ENCODE measurements around the gene COX8A. TPM values are rescaled to one million over a fixed set of nuclear protein-coding genes. Genes with fewer than 3 reads are reported as not detected.

COX8A gene
- total and polyA plus RNA-seq, 2 donors (not counting 1 experiment from before 2014, with no cell fraction given), result 99.0 to 244 TPM

DNA sequence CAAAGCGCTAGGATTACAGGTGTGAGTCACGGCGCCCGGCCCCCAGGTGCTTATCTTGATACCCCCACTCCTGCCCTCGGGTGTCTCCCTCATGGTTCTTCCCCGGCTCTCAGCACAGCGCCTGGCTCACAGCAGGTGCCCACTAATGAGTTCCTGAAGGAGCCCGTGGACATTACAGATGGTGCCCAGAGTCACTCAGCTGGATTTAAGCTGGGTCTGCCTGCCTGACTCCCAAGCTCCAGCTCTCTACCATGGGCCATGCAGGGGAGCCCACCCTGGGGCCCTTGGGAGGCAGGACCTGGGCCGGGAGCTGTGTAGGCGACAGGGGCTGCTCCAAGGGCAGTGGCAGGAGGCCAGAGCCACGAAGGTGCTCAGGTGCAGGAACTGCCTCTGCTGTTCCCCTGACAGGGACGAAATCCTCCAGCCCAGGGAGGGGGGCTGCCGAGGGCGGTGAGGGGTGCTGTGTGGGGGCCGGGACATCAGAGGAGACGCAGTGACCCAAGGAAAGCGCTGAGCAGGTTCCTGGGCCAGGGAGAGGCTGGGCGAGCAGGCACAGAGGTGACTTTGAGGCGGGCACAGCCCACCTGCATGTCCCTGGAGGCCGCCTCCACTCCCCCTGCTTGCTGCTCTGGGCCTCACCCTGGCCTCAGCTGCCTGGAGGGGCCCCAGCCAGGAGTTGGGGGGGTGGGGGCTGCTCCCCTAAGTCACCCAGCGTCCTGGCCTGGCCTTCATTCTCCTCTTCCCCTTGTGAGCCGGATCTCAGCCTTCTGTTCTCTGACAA is 46.7 kb downstream of the COX8A start:
- H3K79me2 ChIP-seq (ENCODE audit: control insufficient read depth, insufficient read depth, low read length), result no peaks in the 10 kb centered on the region
- 83% methylated on average over 20 of the region's 22 CpGs for WGBS (ENCODE audit: insufficient coverage)

DNA sequence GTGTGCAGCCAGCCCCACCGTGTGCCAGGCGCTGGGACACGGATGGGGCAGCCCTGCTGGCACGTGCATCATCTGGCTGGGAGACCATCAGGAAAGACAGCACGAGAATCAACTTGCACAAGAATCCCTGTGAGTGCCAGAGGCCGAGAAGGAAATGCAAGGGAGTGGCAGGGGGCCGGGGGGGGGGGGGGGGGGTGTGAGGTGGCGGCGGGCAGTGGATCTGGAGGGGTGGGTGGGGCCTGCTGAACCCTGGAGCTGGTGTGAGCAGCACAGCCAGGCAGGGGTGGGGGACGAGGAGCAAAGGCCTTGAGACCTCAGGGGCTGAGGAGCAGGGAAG is 47.3 kb downstream of the COX8A start:
- ChIA-PET CTCF (no interaction called here), POLR2A (no interaction called here)
- Histone ChIP-seq H3K4me1 (ENCODE audit: control insufficient read depth in 2 of 2, insufficient read depth in 2 of 2, low read length in 2 of 2) (no peaks in the 10 kb centered on the region), H3K9me3 (ENCODE audit: control extremely low read depth in 1 of 3, control insufficient read depth in 2 of 3, insufficient read depth in 1 of 3, low read length in 2 of 3) (peaks cover 0 to 2% (median 0%) of the 10 kb centered on the region in 3 donors), H3K36me3 (replicated peaks in 1 of 2; ENCODE audit: control extremely low read depth in 1 of 2, control insufficient read depth in 1 of 2, extremely low read depth in 1 of 2, insufficient read depth in 2 of 2, low read length in 1 of 2) (no peaks in the 10 kb centered on the region), H2AFZ (ENCODE audit: insufficient read depth, low read depth, low read length, poor library complexity, severe bottlenecking) (no peak overlapping the region), H3K9ac (ENCODE audit: low read length) (no peak overlapping the region), H4K20me1 (ENCODE audit: control insufficient read depth, insufficient read depth, low read length, poor library complexity, severe bottlenecking) (no peaks in the 10 kb centered on the region), H3K27ac (ENCODE audit: low read length in 2 of 2) (no peak overlapping the region), H3K79me2 (ENCODE audit: control insufficient read depth, insufficient read depth, low read length) (no peaks in the 10 kb centered on the region), H3K4me2 (replicated peaks; ENCODE audit: low read depth, low read length, poor library complexity, severe bottlenecking) (no peak overlapping the region), H3K4me3 (ENCODE audit: control extremely low read depth in 1 of 5, extremely low read depth in 1 of 5, insufficient read depth in 1 of 5, low read depth in 2 of 5, low read length in 4 of 5) (no peak overlapping the region), H3K27me3 (replicated peaks in 1 of 4; ENCODE audit: control extremely low read depth in 1 of 4, control insufficient read depth in 3 of 4, insufficient read depth in 4 of 4, low read length in 3 of 4) (no peaks in the 10 kb centered on the region)
- WGBS (ENCODE audit: insufficient coverage), result 88% methylated on average over 5 of the region's 10 CpGs
- DNase-seq, result no peak
- Mint-ChIP-seq H3K27me3 (peaks cover 6% of the 10 kb centered on the region), H3K9me3 (ENCODE audit: insufficient read depth) (no peaks in the 10 kb centered on the region), H3K4me1 (no peaks in the 10 kb centered on the region), H3K27ac (no peak overlapping the region), H3K4me3 (no peak overlapping the region)
- intact Hi-C loops (cut with micrococcal nuclease), result no loop called here
- no peak for ATAC-seq (ENCODE audit: low read depth)
- TF ChIP-seq, protein P1, sequence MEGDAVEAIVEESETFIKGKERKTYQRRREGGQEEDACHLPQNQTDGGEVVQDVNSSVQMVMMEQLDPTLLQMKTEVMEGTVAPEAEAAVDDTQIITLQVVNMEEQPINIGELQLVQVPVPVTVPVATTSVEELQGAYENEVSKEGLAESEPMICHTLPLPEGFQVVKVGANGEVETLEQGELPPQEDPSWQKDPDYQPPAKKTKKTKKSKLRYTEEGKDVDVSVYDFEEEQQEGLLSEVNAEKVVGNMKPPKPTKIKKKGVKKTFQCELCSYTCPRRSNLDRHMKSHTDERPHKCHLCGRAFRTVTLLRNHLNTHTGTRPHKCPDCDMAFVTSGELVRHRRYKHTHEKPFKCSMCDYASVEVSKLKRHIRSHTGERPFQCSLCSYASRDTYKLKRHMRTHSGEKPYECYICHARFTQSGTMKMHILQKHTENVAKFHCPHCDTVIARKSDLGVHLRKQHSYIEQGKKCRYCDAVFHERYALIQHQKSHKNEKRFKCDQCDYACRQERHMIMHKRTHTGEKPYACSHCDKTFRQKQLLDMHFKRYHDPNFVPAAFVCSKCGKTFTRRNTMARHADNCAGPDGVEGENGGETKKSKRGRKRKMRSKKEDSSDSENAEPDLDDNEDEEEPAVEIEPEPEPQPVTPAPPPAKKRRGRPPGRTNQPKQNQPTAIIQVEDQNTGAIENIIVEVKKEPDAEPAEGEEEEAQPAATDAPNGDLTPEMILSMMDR (IDR thresholded peaks at IDR 0.05), result no peak
- TF ChIP-seq EZH2 (IDR thresholded peaks at IDR 0.05; ENCODE audit: borderline replicate concordance, insufficient read depth, low read depth, low read length, poor library complexity, severe bottlenecking), result no peak

More for the DNA sequence above, 46.7 kb downstream of the COX8A start:
- Histone ChIP-seq H3K36me3 (replicated peaks in 1 of 2; ENCODE audit: control extremely low read depth in 1 of 2, control insufficient read depth in 1 of 2, extremely low read depth in 1 of 2, insufficient read depth in 2 of 2, low read length in 1 of 2) (no peaks in the 10 kb centered on the region), H3K27ac (ENCODE audit: low read length in 2 of 2) (no peak overlapping the region), H2AFZ (ENCODE audit: insufficient read depth, low read depth, low read length, poor library complexity, severe bottlenecking) (no peak overlapping the region), H3K4me3 (ENCODE audit: control extremely low read depth in 1 of 5, extremely low read depth in 1 of 5, insufficient read depth in 1 of 5, low read depth in 2 of 5, low read length in 4 of 5) (no peak overlapping the region), H4K20me1 (ENCODE audit: control insufficient read depth, insufficient read depth, low read length, poor library complexity, severe bottlenecking) (no peaks in the 10 kb centered on the region), H3K4me1 (ENCODE audit: control insufficient read depth in 2 of 2, insufficient read depth in 2 of 2, low read length in 2 of 2) (no peaks in the 10 kb centered on the region), H3K9me3 (ENCODE audit: control extremely low read depth in 1 of 3, control insufficient read depth in 2 of 3, insufficient read depth in 1 of 3, low read length in 2 of 3) (no peaks in the 10 kb centered on the region), H3K4me2 (replicated peaks; ENCODE audit: low read depth, low read length, poor library complexity, severe bottlenecking) (no peak overlapping the region), H3K27me3 (replicated peaks in 1 of 4; ENCODE audit: control extremely low read depth in 1 of 4, control insufficient read depth in 3 of 4, insufficient read depth in 4 of 4, low read length in 3 of 4) (no peaks in the 10 kb centered on the region), H3K9ac (ENCODE audit: low read length) (no peak overlapping the region)
- ChIA-PET CTCF (interaction anchor here (0.7 kb wide), 1 partner anchor 20 kb away, joined by 3 read pairs; no protein-coding TSS in a partner anchor), POLR2A (no interaction called here)
- H3K27ac Mint-ChIP-seq, result no peak overlapping the region
- no peak for TF ChIP-seq EZH2 (IDR thresholded peaks at IDR 0.05; ENCODE audit: borderline replicate concordance, insufficient read depth, low read depth, low read length, poor library complexity, severe bottlenecking)
- TF ChIP-seq, protein P1 (IDR thresholded peaks at IDR 0.05), result no peak
- H3K9me3 Mint-ChIP-seq (ENCODE audit: insufficient read depth), result no peaks in the 10 kb centered on the region
- intact Hi-C loops (cut with micrococcal nuclease), result no loop called here
- H3K4me3 Mint-ChIP-seq, result no peak overlapping the region
- no peak for DNase-seq
- H3K4me1 Mint-ChIP-seq, result no peaks in the 10 kb centered on the region
- H3K27me3 Mint-ChIP-seq, result peaks cover under 1% of the 10 kb centered on the region
- ATAC-seq (ENCODE audit: low read depth), result no peak
